Measurements from ENCODE around the gene PDK4.
A peak's percentile ranks its signal among the peaks of the same experiment; 100 is the strongest.
"Not testable (repeated sequence)": the region's sequence is repeated elsewhere in the genome, so short reads cannot be mapped to it uniquely, and the experiment has no call there.

The PDK4 gene

DNA sequence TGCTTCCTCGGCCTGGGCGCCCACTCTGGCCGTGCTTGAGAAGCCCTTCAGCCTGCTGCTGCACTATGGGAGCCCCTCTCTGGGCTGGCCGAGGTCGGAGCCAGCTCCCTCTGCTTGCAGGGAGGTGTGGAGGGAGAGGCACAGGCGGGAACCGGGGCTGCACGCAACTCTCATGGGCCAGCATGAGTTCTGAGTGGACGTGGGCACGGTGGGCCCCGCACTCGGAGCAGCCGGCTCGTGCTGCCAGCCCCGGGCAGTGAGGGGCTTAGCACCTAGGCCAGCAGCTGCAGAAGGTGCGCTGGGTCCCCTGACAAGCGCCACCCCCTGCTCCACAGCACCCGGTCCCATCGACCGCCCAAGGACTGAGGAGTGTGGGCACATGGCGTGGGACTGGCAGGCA lies 9.0 kb upstream of the PDK4 start:
- no peak for DNase-seq

DNA sequence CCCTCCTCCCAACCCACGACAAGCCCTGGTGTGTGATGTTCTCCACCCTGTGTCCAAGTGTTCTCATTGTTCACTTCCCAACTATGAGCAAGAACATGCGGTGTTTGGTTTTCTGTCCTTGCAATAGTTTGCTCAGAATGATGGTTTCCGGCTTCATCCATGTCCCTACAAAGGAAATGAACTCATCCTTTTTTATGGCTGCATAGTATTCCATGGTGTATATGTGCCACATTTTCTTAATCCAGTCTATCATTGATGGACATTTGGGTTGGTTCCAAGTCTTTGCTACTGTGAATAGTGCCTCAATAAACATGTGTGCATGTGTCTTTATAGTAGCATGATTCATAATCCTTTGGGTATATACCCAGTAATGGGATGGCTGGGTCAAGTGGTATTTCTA lies 8.5 kb upstream of the PDK4 start:
- not testable (repeated sequence) for DNase-seq

DNA sequence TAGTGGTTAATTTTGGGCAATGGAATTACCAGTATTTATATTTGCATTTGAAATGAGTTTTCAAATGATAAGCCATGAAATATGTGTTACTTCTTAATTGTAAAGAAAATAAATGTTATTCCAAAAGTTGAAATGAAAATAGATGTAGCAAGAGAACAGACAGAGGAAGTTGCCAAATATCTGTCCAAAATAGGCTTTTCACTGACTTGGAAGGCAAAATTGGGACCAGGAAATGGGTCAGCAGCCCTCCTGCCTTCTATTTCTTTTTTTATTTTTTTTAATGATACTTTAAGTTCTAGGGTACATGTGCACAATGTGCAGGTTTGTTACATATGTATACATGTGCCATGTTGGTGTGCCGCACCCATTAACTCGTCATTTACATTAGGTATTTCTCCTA lies 8.1 kb upstream of the PDK4 start:
- DNase-seq, result not testable (repeated sequence)

DNA sequence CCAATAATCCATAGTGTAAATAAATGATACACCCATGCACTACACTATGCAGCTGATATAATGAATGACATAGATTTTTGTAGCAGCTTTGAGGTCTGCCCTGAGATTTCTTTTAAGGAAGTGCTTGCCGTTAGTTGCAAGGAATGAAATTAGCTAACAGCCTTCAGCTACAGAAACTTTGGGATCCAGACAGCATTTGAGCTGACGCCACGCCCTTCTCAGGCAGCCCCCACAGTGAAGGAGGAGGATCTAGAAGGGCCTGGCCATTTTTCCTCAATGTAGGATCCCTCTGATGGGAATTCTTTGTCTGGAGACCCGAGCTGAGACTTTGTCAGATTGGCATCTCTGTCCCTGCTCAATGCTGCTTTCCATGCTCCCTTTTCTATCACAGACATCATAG lies 6.1 kb upstream of the PDK4 start:
- DNase-seq, result no peak

DNA sequence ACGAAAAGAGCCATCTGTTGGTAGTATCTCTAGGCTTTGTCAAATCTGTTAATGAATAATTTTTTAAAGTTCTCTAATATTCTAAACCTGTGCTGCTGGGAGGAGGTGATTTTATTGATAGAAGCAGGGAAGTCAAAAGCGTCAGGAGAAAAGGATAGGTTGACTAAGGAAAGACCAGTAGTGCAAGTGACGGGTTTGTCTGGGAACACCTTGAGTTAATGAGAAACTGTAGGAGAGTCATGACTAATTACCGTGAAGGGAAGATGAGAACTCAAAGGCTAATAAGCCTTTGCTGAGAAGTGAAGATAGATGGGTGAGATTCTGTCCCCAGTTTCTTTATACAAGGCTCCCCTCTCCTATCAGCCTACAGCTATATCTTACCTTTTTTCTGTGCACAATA lies 5.0 kb upstream of the PDK4 start:
- no peak for DNase-seq

DNA sequence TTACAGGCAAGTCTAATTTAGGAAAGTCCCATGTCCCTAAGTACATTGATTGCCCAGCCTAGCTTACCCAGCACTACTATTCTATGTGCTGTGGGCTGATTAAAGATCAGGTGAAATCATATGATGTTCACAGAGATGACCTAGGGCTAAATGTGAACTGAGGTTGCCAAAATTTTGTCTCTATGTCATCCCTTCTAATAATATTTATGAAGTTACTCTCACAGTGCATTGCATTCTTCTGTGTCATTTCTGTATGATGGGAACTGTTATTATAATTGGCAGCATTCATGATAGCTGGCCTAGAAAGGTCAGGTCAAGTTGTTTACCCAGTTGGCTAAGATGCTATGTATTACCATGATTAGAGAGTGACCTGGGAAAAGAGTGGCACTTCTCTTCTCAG lies 2.8 kb upstream of the PDK4 start:
- no peak for DNase-seq

DNA sequence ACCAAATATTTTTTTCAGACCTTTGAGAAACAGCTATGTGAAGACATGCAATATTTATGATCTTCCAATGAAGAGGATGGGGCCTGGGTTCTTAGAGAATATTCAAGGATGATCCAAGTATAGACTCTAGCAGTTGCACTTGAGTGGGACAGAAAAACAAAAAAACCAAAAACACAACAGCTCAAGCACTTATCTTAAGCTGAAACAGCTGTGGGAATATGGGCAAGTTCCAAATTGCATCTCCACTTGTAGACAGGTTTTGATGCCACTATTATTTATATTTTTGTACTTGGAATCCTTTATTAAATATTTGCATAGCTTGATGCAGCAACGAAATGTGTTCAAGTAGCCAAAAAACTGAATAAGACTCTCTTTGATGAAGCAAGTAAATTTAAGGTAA lies 2.2 kb upstream of the PDK4 start:
- no peak for DNase-seq

DNA sequence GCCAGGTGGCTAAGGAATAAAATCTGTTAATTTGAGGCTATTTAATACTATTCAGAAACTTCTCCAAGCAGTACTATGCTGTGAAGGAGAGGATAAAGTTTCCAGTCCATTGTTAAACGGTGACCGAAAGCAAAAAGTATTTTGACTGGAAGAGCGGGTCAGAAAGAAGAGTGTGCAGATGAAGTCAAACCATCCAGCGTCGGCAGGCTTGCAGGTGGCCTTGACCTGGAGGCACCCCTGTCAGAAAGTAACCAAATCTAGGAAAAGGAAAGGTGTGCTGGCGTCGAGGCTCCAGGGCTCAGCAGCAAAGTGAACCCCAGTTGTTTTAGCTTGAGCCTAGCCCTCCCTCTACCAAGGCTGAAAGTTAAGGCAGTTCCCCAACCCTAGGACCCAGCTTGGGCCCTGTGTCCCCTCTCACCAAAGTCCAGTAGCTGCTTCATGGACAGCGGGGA lies 544 bp downstream of the PDK4 start:
- DNase-seq, result no peak

DNA sequence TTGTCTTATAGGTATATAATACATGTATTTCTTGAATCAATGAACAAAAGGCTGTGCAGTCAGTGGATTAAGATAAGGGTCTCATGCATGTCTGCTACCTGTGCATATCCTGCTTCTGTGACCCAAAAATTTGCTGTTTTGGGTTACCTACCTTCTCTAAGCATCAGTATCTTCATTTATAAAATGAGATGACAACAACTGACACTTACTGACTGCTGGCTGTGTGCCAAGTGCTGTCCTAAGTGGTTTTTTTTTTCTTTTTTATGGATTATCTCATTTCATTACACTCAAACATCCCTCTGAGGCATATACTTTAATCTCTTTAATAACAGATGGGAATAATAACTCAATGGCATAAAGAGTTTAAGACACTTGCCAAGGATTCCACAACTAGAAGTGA lies 2.1 kb downstream of the PDK4 start:
- no peak for DNase-seq

DNA sequence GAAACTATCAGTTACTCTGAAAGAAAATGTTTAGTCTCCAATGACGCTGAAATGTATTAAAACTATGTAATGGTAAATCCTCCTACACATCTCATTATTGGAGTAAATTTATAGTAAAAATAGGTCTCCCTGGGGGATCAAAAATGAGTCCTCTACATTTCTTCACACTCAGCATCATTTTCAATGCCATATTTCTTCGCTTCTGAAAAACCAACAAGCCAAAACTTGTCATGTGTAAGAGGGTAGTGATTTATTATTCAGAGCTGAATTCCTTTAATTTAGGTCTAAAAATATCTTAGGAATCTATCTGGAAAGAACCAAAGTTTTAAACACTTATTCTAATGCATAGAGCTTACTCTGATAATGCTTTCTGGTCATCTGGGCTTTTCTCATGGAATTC lies 3.0 kb downstream of the PDK4 start:
- no peak for DNase-seq

DNA sequence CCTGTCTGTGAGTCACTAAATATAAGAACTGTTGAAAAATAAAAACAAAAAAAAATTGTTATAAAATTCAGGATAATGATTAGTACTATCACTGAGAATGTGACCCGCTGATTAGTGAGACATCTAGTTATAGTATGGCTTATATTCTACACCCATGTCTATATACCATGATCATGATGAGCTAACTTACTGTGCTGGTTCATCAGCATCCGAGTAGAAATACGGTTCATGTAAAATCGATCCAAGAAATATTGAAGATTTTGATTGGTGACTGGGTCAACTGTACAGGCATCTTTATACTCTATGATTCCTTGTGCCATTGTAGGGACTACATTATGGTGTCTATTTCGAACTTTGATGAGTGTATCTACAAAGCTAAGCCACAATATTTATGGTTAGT lies 3.7 kb downstream of the PDK4 start:
- DNase-seq, result no peak

DNA sequence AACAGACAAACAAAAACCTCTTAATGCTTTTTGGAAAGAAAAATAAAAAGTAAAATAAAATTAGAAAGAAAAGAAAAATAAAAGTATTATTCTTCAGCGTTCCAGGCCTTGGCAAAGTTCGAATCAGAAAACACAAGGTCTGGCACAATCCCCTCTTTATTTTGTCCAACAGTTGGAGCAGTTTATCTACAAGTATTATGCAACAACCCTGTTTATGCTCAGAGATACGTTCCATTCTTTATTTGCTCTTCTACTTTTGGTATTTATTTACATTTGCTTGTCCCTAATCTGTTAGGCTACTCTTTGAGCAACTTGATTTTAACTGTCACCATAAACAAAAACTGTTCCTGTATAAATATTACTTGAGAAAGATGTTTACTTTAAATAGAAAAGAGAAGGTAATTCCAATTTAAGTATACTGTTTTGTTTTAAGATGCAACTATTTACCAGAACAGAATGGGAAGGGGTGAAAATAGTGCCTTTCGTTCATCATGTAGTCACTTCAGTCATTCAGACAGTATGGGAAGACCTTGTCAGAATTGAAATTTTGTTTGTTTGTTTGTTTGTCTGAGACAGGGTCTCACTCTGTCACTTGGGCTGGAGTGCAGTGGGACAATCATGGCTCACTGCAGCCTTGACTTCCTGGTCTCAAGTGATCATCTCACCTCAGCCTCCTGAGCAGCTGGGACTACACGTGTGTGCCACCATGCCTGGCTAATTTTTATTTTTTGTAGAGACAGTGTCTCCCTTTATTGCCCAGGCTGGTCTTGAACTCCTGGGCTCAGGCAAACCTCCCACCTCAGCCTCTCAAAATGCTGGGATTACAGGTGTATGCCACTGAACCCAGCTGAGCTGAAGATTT lies 5.7 kb downstream of the PDK4 start:
- peak in 2 of 58 donors; percentile 1 to 33 for DNase-seq

DNA sequence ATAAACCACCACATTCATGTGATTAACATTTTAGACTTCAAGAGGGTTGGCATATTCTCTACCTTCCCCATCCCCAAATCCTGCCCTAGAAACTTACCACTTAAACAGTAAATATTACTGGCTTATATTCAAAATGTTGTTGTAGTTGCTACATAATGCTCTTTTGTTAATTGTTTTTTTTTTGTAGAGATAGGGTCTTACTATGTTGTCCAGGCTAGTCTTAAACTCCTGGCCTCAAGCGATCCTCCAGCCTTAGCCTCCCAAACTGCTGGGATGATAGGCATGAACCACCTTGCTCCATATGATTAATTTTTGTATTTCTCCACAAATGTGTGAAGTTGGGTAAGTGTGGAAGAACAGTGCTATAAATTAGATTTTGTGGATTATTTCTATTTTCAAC lies 6.5 kb downstream of the PDK4 start:
- DNase-seq, result no peak

DNA sequence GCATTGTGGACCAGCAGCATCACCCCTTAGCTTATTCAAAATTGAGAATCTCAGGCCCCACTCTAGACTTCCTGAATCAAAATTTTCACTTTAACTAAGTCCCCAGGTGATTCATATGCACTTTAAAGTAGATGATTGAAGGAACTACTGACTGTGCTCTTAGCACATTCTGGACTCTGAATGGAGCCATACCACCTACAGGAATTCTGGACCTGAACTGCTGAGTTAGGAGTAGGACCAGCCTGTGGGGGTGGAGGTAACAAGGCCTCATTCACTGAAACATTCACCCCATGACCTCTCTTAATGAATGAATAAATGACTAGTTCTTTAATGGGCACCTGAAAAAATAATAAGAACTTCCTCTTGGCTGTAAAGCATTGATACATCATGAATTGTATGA lies 7.3 kb downstream of the PDK4 start:
- DNase-seq, result no peak

DNA sequence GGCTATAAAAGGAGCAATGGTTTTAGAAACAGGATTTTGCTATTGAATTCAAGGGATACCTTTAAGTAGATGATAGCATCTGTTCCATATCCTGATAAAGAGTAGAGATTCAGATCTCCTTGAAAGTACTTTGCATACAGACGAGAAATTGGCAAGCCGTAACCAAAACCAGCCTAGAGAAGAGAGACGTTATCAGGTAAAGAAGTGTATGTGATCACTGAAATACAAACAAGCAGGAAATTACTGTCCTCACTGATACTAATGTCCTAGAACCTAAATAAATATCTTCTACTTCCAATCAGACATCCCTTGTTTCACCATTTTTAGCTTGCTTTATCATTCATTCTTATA lies 9.4 kb downstream of the PDK4 start:
- DNase-seq, result no peak

DNA sequence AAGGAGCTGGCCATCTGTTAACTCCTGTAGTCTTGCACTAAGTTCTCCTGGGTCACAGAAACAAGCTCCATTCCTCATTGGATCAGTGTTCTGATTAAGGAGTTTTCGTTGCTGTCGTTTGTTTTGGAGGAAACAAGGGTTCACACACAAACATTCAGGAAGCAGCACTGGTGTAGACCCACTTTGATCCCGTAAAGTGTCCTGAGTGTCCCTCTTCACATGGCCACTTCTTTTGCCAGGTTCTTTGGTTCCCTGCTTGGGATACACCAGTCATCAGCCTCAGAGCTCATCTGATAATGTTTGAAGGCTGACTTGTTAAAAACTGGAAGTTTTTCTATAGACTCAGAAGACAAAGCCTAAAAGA lies 10.9 kb downstream of the PDK4 start:
- DNase-seq, result no peak

DNA sequence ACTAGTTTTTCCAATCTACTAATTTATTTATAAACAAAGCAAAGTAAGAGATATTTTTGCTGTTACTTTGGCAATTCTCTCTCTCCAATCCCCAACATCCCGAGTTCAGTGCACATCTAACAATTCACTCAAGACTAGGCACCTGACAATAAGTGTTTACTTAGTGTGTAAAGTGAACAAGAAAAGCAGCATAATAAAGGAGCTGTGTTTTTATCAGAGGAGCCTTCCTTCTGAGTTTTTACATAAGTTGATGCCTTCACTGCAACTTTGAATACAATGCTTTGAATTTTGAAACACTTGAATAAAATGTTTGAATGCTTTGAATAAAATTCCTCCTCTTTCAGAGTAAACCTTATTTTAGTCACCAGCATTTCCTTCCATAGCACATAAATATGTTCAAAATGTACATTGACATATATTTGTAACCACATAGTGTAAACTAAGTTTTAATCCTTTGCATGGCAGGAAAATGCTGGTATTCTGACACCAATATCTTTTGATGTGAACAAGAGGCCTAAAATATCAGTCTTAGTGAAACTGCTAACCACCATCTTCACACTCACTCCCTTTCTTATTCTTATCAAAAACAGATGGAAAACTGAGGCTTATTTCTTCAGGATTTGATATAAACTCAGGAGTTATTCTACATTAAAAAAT lies 11.4 kb downstream of the PDK4 start:
- no peak for DNase-seq

DNA sequence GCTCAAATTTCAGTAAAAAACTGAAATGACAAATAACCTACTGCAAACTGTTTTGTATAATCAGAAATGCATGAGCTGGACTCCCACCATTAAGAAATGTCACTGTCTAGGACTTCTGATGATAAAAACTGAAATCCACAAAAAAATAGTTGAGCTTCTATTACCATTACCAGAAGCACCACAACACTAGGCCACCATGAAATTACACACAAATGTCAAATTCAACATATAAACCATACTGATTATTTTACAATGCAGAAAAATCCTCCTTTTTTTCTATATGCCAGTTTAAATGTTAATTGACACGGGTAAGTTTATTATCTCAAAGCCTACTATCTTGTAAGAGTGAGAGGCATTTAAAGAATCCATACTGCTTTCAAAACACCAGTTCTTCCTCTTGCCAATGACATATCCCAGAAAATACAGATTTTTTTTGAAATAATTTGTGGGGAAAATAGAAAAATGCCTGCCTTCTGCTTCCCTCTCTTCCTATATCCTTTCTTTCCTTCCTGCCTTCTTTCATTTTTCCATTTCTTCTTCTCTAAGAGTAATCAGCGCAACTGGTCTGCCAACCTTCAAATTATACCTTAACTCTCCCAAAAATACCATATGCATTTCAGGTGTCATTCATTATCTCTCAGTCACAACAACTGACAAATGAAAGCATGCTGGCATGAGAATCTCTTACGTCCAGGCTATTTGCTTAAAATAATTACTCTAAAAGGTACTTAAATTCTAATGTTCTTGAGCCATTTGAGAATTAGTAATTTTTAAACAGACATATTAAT lies 12.3 kb downstream of the PDK4 start:
- DNase-seq, result no peak

DNA sequence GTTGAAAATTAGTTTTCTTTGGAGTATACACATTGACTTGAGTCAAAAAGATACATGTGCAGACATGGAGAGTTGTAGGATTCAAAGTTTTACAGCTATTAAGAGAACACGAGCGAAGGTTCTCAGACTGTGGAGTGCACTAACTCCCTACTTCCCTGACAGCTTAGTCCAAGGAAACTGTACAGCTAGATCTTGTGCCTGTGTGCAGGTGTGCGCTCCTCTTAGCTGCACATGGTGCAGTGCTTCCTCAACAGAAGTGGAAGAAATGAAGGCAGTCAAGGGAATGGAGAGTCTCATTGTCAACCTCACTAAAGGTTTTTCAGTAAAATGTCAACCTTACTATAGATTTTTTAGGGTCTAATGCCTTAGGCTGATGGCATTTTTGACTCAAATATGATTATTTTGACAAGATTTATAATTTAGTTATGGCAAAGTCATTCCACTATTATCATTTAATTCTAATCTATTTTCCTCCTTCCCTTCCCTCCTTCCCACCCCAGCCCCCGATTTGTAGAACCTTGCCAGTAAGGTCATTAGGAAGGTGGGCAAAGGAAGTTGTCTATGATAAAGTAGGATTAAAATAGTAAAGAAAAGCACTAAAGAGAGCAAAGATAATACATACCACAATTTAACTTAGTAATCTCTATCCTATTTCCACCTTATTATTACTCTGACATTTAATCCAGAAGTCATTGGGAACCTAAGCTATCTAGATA lies 13.6 kb downstream of the PDK4 start:
- DNase-seq, result no peak

DNA sequence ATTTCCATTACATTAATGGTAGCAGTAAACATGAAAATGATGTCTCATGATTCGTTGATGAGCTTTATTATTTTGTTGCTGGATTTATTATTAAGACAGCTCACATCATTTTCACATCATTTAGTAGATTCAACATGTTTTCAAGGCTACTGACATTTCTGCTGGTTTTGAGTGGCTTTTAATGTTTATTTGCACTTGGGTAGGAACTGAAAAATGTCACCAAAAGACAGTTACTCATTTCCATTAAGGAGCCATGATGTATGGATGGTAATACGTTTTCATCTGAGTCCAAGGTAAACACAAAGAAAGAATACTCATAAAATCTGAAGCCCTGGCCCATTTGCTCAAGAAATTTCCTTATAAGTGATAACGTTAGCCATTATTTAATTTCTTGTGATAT lies 14.8 kb downstream of the PDK4 start:
- no peak for DNase-seq

DNA sequence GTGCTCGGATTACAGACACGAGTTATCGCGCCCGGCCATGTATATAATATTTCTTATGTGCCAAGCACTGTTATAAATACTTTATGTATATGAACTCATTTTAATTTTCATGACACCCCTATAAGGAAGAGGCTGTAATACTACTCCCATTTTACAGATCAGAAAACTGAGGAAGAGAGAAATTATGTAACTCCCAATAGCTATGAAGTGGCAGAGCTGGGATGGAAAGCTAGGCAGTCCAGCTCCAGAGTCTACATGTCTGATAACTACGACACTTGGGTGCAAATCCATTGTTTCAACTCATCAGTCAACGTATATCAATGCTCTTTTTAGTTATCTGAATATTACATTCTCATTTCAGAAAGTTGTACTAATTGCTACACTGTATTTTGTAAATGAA lies 17.0 kb downstream of the PDK4 start:
- DNase-seq, result no peak

All from anterior cingulate cortex (tissue), 58 donors.